ENCODE measurements around the gene AFF1. TPM values are rescaled to one million over a fixed set of nuclear protein-coding genes. Genes with fewer than 3 reads are reported as not detected.

The AFF1 gene
- total RNA-seq, 1 experiment from 2014 or later, result 17.1 TPM

- DNase-seq (ENCODE audit: low read depth), result no peak
Observed at GRCh38 chr4:87109121-87109520, 174.3 kb downstream of the AFF1 start.

GRCh38 chr4:87109945-87110344 is 175.1 kb downstream of the AFF1 start:
- DNase-seq (ENCODE audit: low read depth), result no peak

- DNase-seq (ENCODE audit: low read depth), result no peak
Observed at GRCh38 chr4:87112063-87112462, 177.3 kb downstream of the AFF1 start.

GRCh38 chr4:87114245-87115062 is 179.6 kb downstream of the AFF1 start:
- no peak for DNase-seq (ENCODE audit: low read depth)

- no peak for DNase-seq (ENCODE audit: low read depth)
Observed at GRCh38 chr4:87116231-87116630, 181.4 kb downstream of the AFF1 start.

GRCh38 chr4:87117051-87117731 is 182.4 kb downstream of the AFF1 start:
- DNase-seq (ENCODE audit: low read depth), result no peak

GRCh38 chr4:87117732-87118075 is 182.9 kb downstream of the AFF1 start:
- no peak for DNase-seq (ENCODE audit: low read depth)

- DNase-seq (ENCODE audit: low read depth), result no peak
Observed at GRCh38 chr4:87118421-87118820, 183.6 kb downstream of the AFF1 start.

GRCh38 chr4:87118826-87119225 is 184.0 kb downstream of the AFF1 start:
- DNase-seq (ENCODE audit: low read depth), result peak; percentile 72

GRCh38 chr4:87120010-87120409 is 185.2 kb downstream of the AFF1 start:
- no peak for DNase-seq (ENCODE audit: low read depth)

GRCh38 chr4:87120411-87121162 is 185.8 kb downstream of the AFF1 start:
- DNase-seq (ENCODE audit: low read depth), result no peak

GRCh38 chr4:87121341-87122065 is 186.7 kb downstream of the AFF1 start:
- DNase-seq (ENCODE audit: low read depth), result no peak

GRCh38 chr4:87122252-87122651 is 187.4 kb downstream of the AFF1 start:
- DNase-seq (ENCODE audit: low read depth), result no peak

- DNase-seq (ENCODE audit: low read depth), result no peak
Observed at GRCh38 chr4:87126056-87126455, 191.2 kb downstream of the AFF1 start.

GRCh38 chr4:87128006-87128705 is 193.3 kb downstream of the AFF1 start:
- no peak for DNase-seq (ENCODE audit: low read depth)

- no peak for DNase-seq (ENCODE audit: low read depth)
Observed at GRCh38 chr4:87129681-87130080, 194.9 kb downstream of the AFF1 start.

- DNase-seq (ENCODE audit: low read depth), result no peak
Observed at GRCh38 chr4:87130985-87131703, 196.3 kb downstream of the AFF1 start.

GRCh38 chr4:87132035-87132434 is 197.2 kb downstream of the AFF1 start:
- no peak for DNase-seq (ENCODE audit: low read depth)

- no peak for DNase-seq (ENCODE audit: low read depth)
Observed at GRCh38 chr4:87133183-87133582, 198.4 kb downstream of the AFF1 start.

- no peak for DNase-seq (ENCODE audit: low read depth)
Observed at GRCh38 chr4:87134122-87134521, 199.3 kb downstream of the AFF1 start.

GRCh38 chr4:87141428-87141827 is 206.6 kb downstream of the AFF1 start:
- DNase-seq (ENCODE audit: low read depth), result no peak
